HepG2 (cell line): ENCODE data around the gene ARHGAP32. TPM values are rescaled to one million over a fixed set of nuclear protein-coding genes. Genes with fewer than 3 reads are reported as not detected.

Source experiments
- CEBPG ChIP-seq: IDR thresholded peaks from 2 replicates; pipeline ENCODE4 v1.6.1; 2016
- CENPBD1 ChIP-seq: sonication (generic); formaldehyde crosslinking; IDR thresholded peaks from 2 replicates; pipeline ENCODE4 v1.8.0; 2022; ENCODE audit warnings: missing genetic modification reagents, low read depth, mild to moderate bottlenecking, borderline replicate concordance
- ELF3 ChIP-seq: IDR thresholded peaks from 2 replicates; pipeline ENCODE4 v1.6.1; 2016; ENCODE audit warnings: missing genetic modification reagents, missing compliant biosample characterization
- GATAD1 ChIP-seq: IDR thresholded peaks from 2 replicates; pipeline ENCODE4 v1.6.1; 2016; ENCODE audit warnings: missing genetic modification reagents, missing compliant biosample characterization
- HNRNPL ChIP-seq: fragments of 200-400 bp; formaldehyde crosslinking; IDR thresholded peaks from 2 replicates; pipeline ENCODE4 v1.6.1; 2017; ENCODE audit warnings: mild to moderate bottlenecking, low read depth, low read length
- HOXA7 ChIP-seq: sonication (generic); formaldehyde crosslinking; IDR thresholded peaks from 2 replicates; pipeline ENCODE4 v1.8.1; 2022; ENCODE audit warnings: mild to moderate bottlenecking, missing genetic modification reagents, moderate library complexity
- KMT2A ChIP-seq: sonication (generic); formaldehyde crosslinking; IDR thresholded peaks from 2 replicates; pipeline ENCODE4 v1.4.0; 2020; ENCODE audit warnings: missing genetic modification reagents
- MNT ChIP-seq: fragments of 450-650 bp; IDR thresholded peaks from 2 replicates; pipeline ENCODE4 v1.6.1; 2016
- PAX8 ChIP-seq: sonication (generic); formaldehyde crosslinking; IDR thresholded peaks from 2 replicates; pipeline ENCODE4 v1.8.0; 2022; ENCODE audit warnings: mild to moderate bottlenecking, missing genetic modification reagents, borderline replicate concordance
- PHF8 ChIP-seq: sonication (generic); formaldehyde crosslinking; IDR thresholded peaks from 2 replicates; pipeline ENCODE4 v1.5.0; 2020; ENCODE audit warnings: missing genetic modification reagents
- RXRB ChIP-seq: IDR thresholded peaks from 2 replicates; pipeline ENCODE4 v1.6.1; 2016; ENCODE audit warnings: borderline replicate concordance, missing genetic modification reagents, missing compliant biosample characterization
- SNRNP70 ChIP-seq: fragments of 200-400 bp; formaldehyde crosslinking; IDR thresholded peaks from 2 replicates; pipeline ENCODE4 v1.6.1; 2017; ENCODE audit warnings: mild to moderate bottlenecking, low read depth, low read length, moderate library complexity
- STAT6 ChIP-seq: sonication (generic); formaldehyde crosslinking; IDR thresholded peaks from 2 replicates; pipeline ENCODE4 v1.4.0; 2020; ENCODE audit warnings: missing genetic modification reagents, mild to moderate bottlenecking, borderline replicate concordance
- TEF ChIP-seq: sonication (generic); formaldehyde crosslinking; IDR thresholded peaks from 2 replicates; pipeline ENCODE4 v1.5.0; 2020; ENCODE audit warnings: missing genetic modification reagents
- THYN1 ChIP-seq: sonication (generic); formaldehyde crosslinking; IDR thresholded peaks from 2 replicates; pipeline ENCODE4 v1.8.1; 2023; ENCODE audit warnings: low read depth, mild to moderate bottlenecking, moderate library complexity, missing genetic modification reagents, borderline replicate concordance
- ZBTB8A ChIP-seq: sonication (generic); formaldehyde crosslinking; IDR thresholded peaks from 2 replicates; pipeline ENCODE4 v1.4.0; 2020; ENCODE audit warnings: mild to moderate bottlenecking, low read depth, missing genetic modification reagents, borderline replicate concordance
- ZNF138 ChIP-seq: sonication (generic); formaldehyde crosslinking; IDR thresholded peaks from 2 replicates; pipeline ENCODE4 v1.5.0; 2020; ENCODE audit warnings: mild to moderate bottlenecking, low read depth, missing genetic modification reagents
- ZNF614 ChIP-seq: IDR thresholded peaks from 2 replicates; pipeline ENCODE4 v1.6.1; 2018; ENCODE audit warnings: missing biosample characterization, missing genetic modification reagents, inconsistent platforms, borderline replicate concordance
- ZNF841 ChIP-seq: sonication (generic); formaldehyde crosslinking; IDR thresholded peaks from 2 replicates; pipeline ENCODE4 v1.8.1; 2023; ENCODE audit warnings: missing genetic modification reagents, borderline replicate concordance
- polyA plus RNA-seq, 8 experiments: library from polyadenylated mRNA; depleted of rRNA in 3 of 8; stranded (reverse) in 7 of 8; unstranded in 1 of 8; fragments of >200 nt; fragmentation: Illumina TruSeq in 4 of 8; extraction: Trizol in 4 of 8; gene quantifications; 2 replicates each; pipeline versions ENCODE4 v1.2.1 to v1.2.3, GENCODE V29; 2011 to 2016; ENCODE audit warnings: low read depth in 4 of 8, missing spikeins in 1 of 8, mixed read lengths in 1 of 8; ENCODE audit not compliant: insufficient read depth in 1 of 8
- total RNA-seq, 5 experiments: library from RNA; depleted of rRNA; stranded (reverse); fragments of >200 nt; fragmentation: Illumina TruSeq; extraction: Trizol; gene quantifications; 2 replicates each; pipeline ENCODE4 v1.2.3, GENCODE V29; 2016; ENCODE audit warnings: low read depth in 1 of 5
- TF ChIP-seq, protein P1 (sequence below): sonication (generic); formaldehyde crosslinking; IDR thresholded peaks from 2 replicates; pipeline ENCODE4 v1.9.0; 2021; ENCODE audit warnings: missing genetic modification reagents, borderline replicate concordance
- TF ChIP-seq, protein P2 (sequence below): IDR thresholded peaks from 2 replicates; pipeline ENCODE4 v1.6.1; 2016; ENCODE audit warnings: mild to moderate bottlenecking

The ARHGAP32 gene
- total and polyA plus RNA-seq, 2 of the 13 experiments (the other 11 are each of a cell fraction or from before 2014, with no cell fraction given), result 6.3 to 8.2 TPM

DNA sequence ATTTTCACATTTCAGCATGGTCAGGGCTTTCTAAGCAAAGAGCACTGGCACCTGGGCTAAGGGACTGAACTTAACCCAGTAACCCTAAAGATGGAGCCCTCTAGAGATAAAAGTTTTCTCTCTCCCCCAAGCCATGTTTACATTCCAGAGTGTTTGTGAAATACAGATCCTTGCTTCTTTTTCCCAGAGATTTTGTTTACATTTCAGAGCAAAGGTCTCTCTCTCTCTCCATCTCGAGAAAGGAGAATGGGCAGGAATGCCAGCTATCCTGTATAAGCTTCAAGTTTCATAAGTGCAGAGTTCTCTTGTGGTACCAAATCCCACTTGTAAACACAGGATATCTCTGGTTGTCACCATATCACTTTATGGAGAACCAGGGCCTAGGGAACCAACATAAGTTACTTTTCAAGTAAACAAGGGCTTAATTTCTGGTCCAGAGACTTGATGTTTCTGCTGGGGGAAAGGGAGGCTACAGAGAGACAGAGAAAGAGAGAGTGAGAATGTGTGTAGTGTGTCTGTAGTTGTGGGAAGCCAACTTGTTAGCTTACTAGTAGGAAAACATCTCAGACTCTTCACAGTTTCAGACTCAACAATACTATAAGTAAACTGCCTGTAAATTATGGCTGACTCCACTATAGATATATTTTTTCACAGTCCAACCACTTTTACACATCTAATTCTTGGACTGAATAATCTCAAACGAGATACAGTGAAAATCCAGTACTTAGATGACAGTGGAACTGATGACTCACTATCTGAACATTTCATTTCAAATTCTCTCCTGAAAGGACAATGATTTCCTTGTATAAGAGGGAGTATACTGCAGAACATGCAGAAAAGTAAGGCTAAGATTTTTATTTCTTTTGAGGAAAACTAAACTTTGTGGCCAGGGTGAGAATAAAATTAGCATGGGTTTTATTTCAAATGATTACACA lies 76.2 kb downstream of the ARHGAP32 start (continued):
- TF ChIP-seq STAT6 (CRISPR knock-in tag) (no peak), ZNF614 (CRISPR knock-in tag) (peak; percentile 65; the same call in 1 of the 2 replicates), ZNF138 (CRISPR knock-in tag) (no peak), HOXA7 (CRISPR knock-in tag) (no peak), ZBTB8A (no peak), MNT (no peak), TEF (no peak; the same call in 1 of the 2 replicates), CEBPG (CRISPR knock-in tag) (peak; percentile 70), HNRNPL (no peak), GATAD1 (CRISPR knock-in tag) (peak; percentile 49), ELF3 (CRISPR knock-in tag) (0 out of 2 replicates have a peak, but pooled peaks have one; percentile 27), PHF8 (CRISPR knock-in tag) (no peak), THYN1 (CRISPR knock-in tag) (no peak), SNRNP70 (no peak), ZNF841 (CRISPR knock-in tag) (no peak), CENPBD1 (CRISPR knock-in tag) (no peak), PAX8 (CRISPR knock-in tag) (no peak), KMT2A (CRISPR knock-in tag) (peak; percentile 32; the same call in 1 of the 2 replicates), RXRB (CRISPR knock-in tag) (peak; percentile 68)
- TF ChIP-seq, protein P1, sequence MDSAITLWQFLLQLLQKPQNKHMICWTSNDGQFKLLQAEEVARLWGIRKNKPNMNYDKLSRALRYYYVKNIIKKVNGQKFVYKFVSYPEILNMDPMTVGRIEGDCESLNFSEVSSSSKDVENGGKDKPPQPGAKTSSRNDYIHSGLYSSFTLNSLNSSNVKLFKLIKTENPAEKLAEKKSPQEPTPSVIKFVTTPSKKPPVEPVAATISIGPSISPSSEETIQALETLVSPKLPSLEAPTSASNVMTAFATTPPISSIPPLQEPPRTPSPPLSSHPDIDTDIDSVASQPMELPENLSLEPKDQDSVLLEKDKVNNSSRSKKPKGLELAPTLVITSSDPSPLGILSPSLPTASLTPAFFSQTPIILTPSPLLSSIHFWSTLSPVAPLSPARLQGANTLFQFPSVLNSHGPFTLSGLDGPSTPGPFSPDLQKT, result no peak
- TF ChIP-seq, protein P2, sequence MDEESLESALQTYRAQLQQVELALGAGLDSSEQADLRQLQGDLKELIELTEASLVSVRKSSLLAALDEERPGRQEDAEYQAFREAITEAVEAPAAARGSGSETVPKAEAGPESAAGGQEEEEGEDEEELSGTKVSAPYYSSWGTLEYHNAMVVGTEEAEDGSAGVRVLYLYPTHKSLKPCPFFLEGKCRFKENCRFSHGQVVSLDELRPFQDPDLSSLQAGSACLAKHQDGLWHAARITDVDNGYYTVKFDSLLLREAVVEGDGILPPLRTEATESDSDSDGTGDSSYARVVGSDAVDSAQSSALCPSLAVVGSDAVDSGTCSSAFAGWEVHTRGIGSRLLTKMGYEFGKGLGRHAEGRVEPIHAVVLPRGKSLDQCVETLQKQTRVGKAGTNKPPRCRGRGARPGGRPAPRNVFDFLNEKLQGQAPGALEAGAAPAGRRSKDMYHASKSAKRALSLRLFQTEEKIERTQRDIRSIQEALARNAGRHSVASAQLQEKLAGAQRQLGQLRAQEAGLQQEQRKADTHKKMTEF, result peak; percentile 61; the same call in 1 of the 2 replicates
